Naive thymus-derived CD4-positive, alpha-beta T cell (primary cell): ENCODE results near the gene PPP1R12B. TPM values are rescaled to one million over a fixed set of nuclear protein-coding genes. Genes with fewer than 3 reads are reported as not detected.
"Not testable (repeated sequence)": the region's sequence is repeated elsewhere in the genome, so short reads cannot be mapped to it uniquely, and the experiment has no call there.

Source experiments
- ATAC-seq: fragments of 150-1000 bp; cut with Tn5 transposase; 2 replicates; pipeline ENCODE4 v1.10.0; 2021; ENCODE audit warnings: mild to moderate bottlenecking, moderate library complexity
- CTCF ChIA-PET: fragments of 350-600 bp; sonication (Branson Sonifier 250); formaldehyde crosslinking; loops from one replicate; lab custom pipeline; 2021; ENCODE audit warnings: antibody characterized with exemption; lab: Charles Lee
- POLR2A ChIA-PET: fragments of 350-600 bp; sonication (Branson Sonifier 250); formaldehyde crosslinking; loops from one replicate; lab custom pipeline; 2021; ENCODE audit warnings: antibody characterized with exemption, inconsistent platforms; lab: Charles Lee
- DNase-seq, 9 donors: peaks; one replicate each; pipeline versions ENCODE4 v3.0.0 to v3.0.0-alpha.2; 2020 to 2022; ENCODE audit warnings: mixed read lengths in 1 of 9
- H3K27ac ChIP-seq: one replicate; pipeline ENCODE4 v1.7.0; 2013; ENCODE audit warnings: mild to moderate bottlenecking, low read depth, low read length, moderate library complexity
- H3K27me3 ChIP-seq, 2 donors: one replicate each; pipeline ENCODE4 v1.7.0; 2013; ENCODE audit warnings: low read length in 2 of 2, mild to moderate bottlenecking in 2 of 2, moderate library complexity in 2 of 2; ENCODE audit not compliant: control insufficient read depth in 2 of 2, insufficient read depth in 2 of 2
- H3K36me3 ChIP-seq, 3 experiments: 1 replicate in 2 of 3; 2 replicates in 1 of 3; pipeline ENCODE4 v1.7.0; 2013; ENCODE audit warnings: low read length in 3 of 3, mild to moderate bottlenecking in 3 of 3, moderate library complexity in 1 of 3; ENCODE audit not compliant: insufficient read depth in 3 of 3, control insufficient read depth in 2 of 3
- H3K4me1 ChIP-seq, 2 donors: one replicate each; pipeline ENCODE4 v1.7.0; 2013; ENCODE audit warnings: low read length in 2 of 2, mild to moderate bottlenecking in 2 of 2, moderate library complexity in 1 of 2; ENCODE audit not compliant: control insufficient read depth in 2 of 2, insufficient read depth in 2 of 2
- H3K4me3 ChIP-seq: 2 replicates; pipeline ENCODE4 v1.7.0; 2013; ENCODE audit warnings: mild to moderate bottlenecking, low read length
- H3K9me3 ChIP-seq, 3 experiments: 1 replicate in 2 of 3; 2 replicates in 1 of 3; pipeline ENCODE4 v1.7.0; 2013; ENCODE audit warnings: low read length in 3 of 3; ENCODE audit not compliant: control insufficient read depth in 2 of 3
- H3K27ac Mint-ChIP-seq, 9 donors: one replicate each; pipeline ENCODE4 v1.8.0; 2020 to 2022; ENCODE audit warnings: mixed read lengths in 9 of 9, mild to moderate bottlenecking in 8 of 9, moderate library complexity in 5 of 9, inconsistent platforms in 2 of 9
- H3K27me3 Mint-ChIP-seq, 5 donors: one replicate each; pipeline ENCODE4 v1.8.0; 2021 to 2022; ENCODE audit warnings: mixed read lengths in 5 of 5, mild to moderate bottlenecking in 1 of 5
- H3K36me3 Mint-ChIP-seq, 5 donors: one replicate each; pipeline ENCODE4 v1.8.0; 2020 to 2022; ENCODE audit warnings: mixed read lengths in 5 of 5, mild to moderate bottlenecking in 3 of 5, inconsistent platforms in 1 of 5
- H3K4me1 Mint-ChIP-seq, 7 donors: one replicate each; pipeline ENCODE4 v1.8.0; 2020 to 2022; ENCODE audit warnings: mixed read lengths in 7 of 7, mild to moderate bottlenecking in 3 of 7, inconsistent platforms in 1 of 7
- H3K4me3 Mint-ChIP-seq, 10 donors: one replicate each; pipeline ENCODE4 v1.8.0; 2020 to 2022; ENCODE audit warnings: mild to moderate bottlenecking in 10 of 10, mixed read lengths in 10 of 10, moderate library complexity in 6 of 10, inconsistent platforms in 2 of 10
- H3K9me3 Mint-ChIP-seq, 11 donors: one replicate each; pipeline ENCODE4 v1.8.0; 2020 to 2022; ENCODE audit warnings: mixed read lengths in 11 of 11, mild to moderate bottlenecking in 4 of 11, inconsistent platforms in 1 of 11, moderate library complexity in 1 of 11
- intact Hi-C, 2 donors: fragments of 100-400 bp; cut with micrococcal nuclease; formaldehyde crosslinking; loops; one replicate each; pipeline ENCODE4 v1.15.1; 2023
- polyA plus RNA-seq, 2 donors: library from polyadenylated mRNA; unstranded; fragments of 300-500 nt; fragmentation: Illumina TruSeq; gene quantifications; one replicate each; pipeline ENCODE4 v1.2.3, GENCODE V29; 2021
- total RNA-seq, 6 experiments: library from RNA in 5 of 6; stranded (reverse) in 5 of 6; gene quantifications; 1 replicate in 5 of 6; 2 replicates in 1 of 6; pipeline ENCODE4 v1.2.3 and lab custom pipeline; 2021 to 2026

The PPP1R12B gene
- total and polyA plus RNA-seq, 7 experiments from 2014 or later, result 5.2 to 38.1 (median 26.8) TPM

GRCh38 chr1:202365092-202365815 is 16.8 kb downstream of the PPP1R12B start:
- ChIA-PET CTCF (no interaction called here), POLR2A (interaction anchor here (0.6 kb wide), 1 partner anchor 9 kb away, joined by 5 read pairs; no protein-coding TSS in a partner anchor)
- intact Hi-C loops, result no loop called here
- Mint-ChIP-seq H3K27ac (no peak overlapping the region), H3K36me3 (peaks cover 0 to 20% (median 0%) of the 10 kb centered on the region in 5 donors), H3K27me3 (no peaks in the 10 kb centered on the region), H3K4me1 (peaks cover 0 to 20% (median 9%) of the 10 kb centered on the region in 7 donors), H3K4me3 (no peak overlapping the region), H3K9me3 (peaks cover 0 to 3% (median 0%) of the 10 kb centered on the region in 11 donors)
- no peak overlapping the region for H3K4me3 ChIP-seq
- H3K27me3 ChIP-seq, result no peaks in the 10 kb centered on the region
- H3K36me3 ChIP-seq, result no peaks in the 10 kb centered on the region
- DNase-seq (no peak), ATAC-seq (no peak)
- no peaks in the 10 kb centered on the region for H3K9me3 ChIP-seq
- no peaks in the 10 kb centered on the region for H3K4me1 ChIP-seq
- no peak overlapping the region for H3K27ac ChIP-seq

GRCh38 chr1:202367271-202367670 is 18.8 kb downstream of the PPP1R12B start:
- Histone ChIP-seq H3K27me3 (no peaks in the 10 kb centered on the region), H3K9me3 (no peaks in the 10 kb centered on the region), H3K27ac (no peak overlapping the region), H3K4me3 (no peak overlapping the region), H3K4me1 (no peaks in the 10 kb centered on the region), H3K36me3 (no peaks in the 10 kb centered on the region)
- Mint-ChIP-seq H3K4me3 (no peak overlapping the region), H3K36me3 (peaks cover 0 to 8% (median 0%) of the 10 kb centered on the region in 5 donors), H3K4me1 (peaks cover 0 to 10% (median 5%) of the 10 kb centered on the region in 7 donors), H3K27ac (no peak overlapping the region), H3K27me3 (no peaks in the 10 kb centered on the region), H3K9me3 (peaks cover 0 to 3% (median 0%) of the 10 kb centered on the region in 11 donors)
- ChIA-PET POLR2A (no interaction called here), CTCF (no interaction called here)
- ATAC-seq (no peak), DNase-seq (no peak)
- intact Hi-C loops, result no loop called here

GRCh38 chr1:202370906-202371305 is 22.4 kb downstream of the PPP1R12B start:
- H3K27ac Mint-ChIP-seq, H3K9me3 Mint-ChIP-seq, ATAC-seq, H3K36me3 ChIP-seq, H3K27ac ChIP-seq, H3K4me3 Mint-ChIP-seq, H3K4me3 ChIP-seq, H3K27me3 ChIP-seq, intact Hi-C loops, H3K27me3 Mint-ChIP-seq, H3K9me3 ChIP-seq, H3K4me1 ChIP-seq, DNase-seq, POLR2A ChIA-PET, CTCF ChIA-PET: not testable (repeated sequence)
- Mint-ChIP-seq H3K36me3 (peaks cover 0 to 15% (median 6%) of the 10 kb centered on the region in 5 donors), H3K4me1 (peaks cover 0 to 15% (median 9%) of the 10 kb centered on the region in 7 donors)

- peaks cover 0 to 4% (median 0%) of the 10 kb centered on the region in 5 donors for H3K27me3 Mint-ChIP-seq
- Histone ChIP-seq H3K27me3 (no peaks in the 10 kb centered on the region), H3K36me3 (no peaks in the 10 kb centered on the region), H3K27ac (no peak overlapping the region), H3K4me1 (no peaks in the 10 kb centered on the region), H3K9me3 (no peaks in the 10 kb centered on the region), H3K4me3 (no peak overlapping the region)
- H3K9me3 Mint-ChIP-seq, result peaks cover 0 to 5% (median 0%) of the 10 kb centered on the region in 11 donors
- intact Hi-C loops, result no loop called here
- H3K36me3 Mint-ChIP-seq, result peaks cover 0 to 28% (median 16%) of the 10 kb centered on the region in 5 donors
- H3K4me1 Mint-ChIP-seq, result peaks cover 2 to 28% (median 19%) of the 10 kb centered on the region in 7 donors
- POLR2A ChIA-PET, result no interaction called here
- no peak overlapping the region for H3K4me3 Mint-ChIP-seq
- DNase-seq, result no peak
- no peak overlapping the region for H3K27ac Mint-ChIP-seq
- ATAC-seq, result no peak
- CTCF ChIA-PET, result interaction anchor here (0.6 kb wide), 1 partner anchor 367 kb away, joined by 3 read pairs; no protein-coding TSS in a partner anchor
Measured at GRCh38 chr1:202374099-202374498, 25.6 kb downstream of the PPP1R12B start.

GRCh38 chr1:202375175-202375574 is 26.7 kb downstream of the PPP1R12B start:
- H3K27ac Mint-ChIP-seq, H3K9me3 ChIP-seq, H3K4me3 ChIP-seq, CTCF ChIA-PET, H3K27me3 ChIP-seq, H3K27ac ChIP-seq, ATAC-seq, intact Hi-C loops, H3K9me3 Mint-ChIP-seq, H3K4me3 Mint-ChIP-seq, H3K4me1 ChIP-seq, POLR2A ChIA-PET, H3K36me3 ChIP-seq, DNase-seq, H3K27me3 Mint-ChIP-seq: not testable (repeated sequence)
- peaks cover 0 to 25% (median 18%) of the 10 kb centered on the region in 5 donors for H3K36me3 Mint-ChIP-seq
- H3K4me1 Mint-ChIP-seq, result peaks cover 6 to 39% (median 28%) of the 10 kb centered on the region in 7 donors

- H3K36me3 ChIP-seq, result no peaks in the 10 kb centered on the region
- H3K9me3 ChIP-seq, result no peaks in the 10 kb centered on the region
- no peak overlapping the region for H3K27ac Mint-ChIP-seq
- POLR2A ChIA-PET, result interaction anchor here (0.6 kb wide), 1 partner anchor 511 kb away, joined by 4 read pairs; no protein-coding TSS in a partner anchor
- DNase-seq (no peak), ATAC-seq (no peak)
- intact Hi-C loops, result no loop called here
- CTCF ChIA-PET, result no interaction called here
- no peak overlapping the region for H3K4me3 ChIP-seq
- peaks cover 0 to 25% (median 18%) of the 10 kb centered on the region in 5 donors for H3K36me3 Mint-ChIP-seq
- peaks cover 0 to 4% (median 0%) of the 10 kb centered on the region in 5 donors for H3K27me3 Mint-ChIP-seq
- peaks cover 17 to 44% (median 37%) of the 10 kb centered on the region in 7 donors for H3K4me1 Mint-ChIP-seq
- H3K27me3 ChIP-seq, result no peaks in the 10 kb centered on the region
- no peak overlapping the region for H3K27ac ChIP-seq
- no peak overlapping the region for H3K4me3 Mint-ChIP-seq
- no peaks in the 10 kb centered on the region for H3K4me1 ChIP-seq
- H3K9me3 Mint-ChIP-seq, result peaks cover 0 to 4% (median 0%) of the 10 kb centered on the region in 11 donors
Measured at GRCh38 chr1:202376247-202376646, 27.7 kb downstream of the PPP1R12B start.
